ENCODE results near the gene PPP1R1A. TPM values are rescaled to one million over a fixed set of nuclear protein-coding genes. Genes with fewer than 3 reads are reported as not detected.

The PPP1R1A gene
- total RNA-seq, 1 donor from 2014 or later, result not detected

GRCh38 chr12:54558759-54559158 is 29.7 kb downstream of the PPP1R1A start:
- no peak for DNase-seq
- Histone ChIP-seq H3K9me3 (no peaks in the 10 kb centered on the region), H3K4me3 (no peak overlapping the region), H3K27me3 (peaks cover 12% of the 10 kb centered on the region), H3K27ac (no peak overlapping the region), H3K4me1 (peaks cover 13% of the 10 kb centered on the region), H3K36me3 (no peaks in the 10 kb centered on the region)
- intact Hi-C loops (cut with DNase I), result no loop called here
- no peak for TF ChIP-seq CTCF (IDR thresholded peaks at IDR 0.05)
- ATAC-seq, result no peak

GRCh38 chr12:54558311-54558710 is 30.1 kb downstream of the PPP1R1A start:
- Histone ChIP-seq H3K36me3 (no peaks in the 10 kb centered on the region), H3K4me3 (no peak overlapping the region), H3K4me1 (peaks cover 13% of the 10 kb centered on the region), H3K27me3 (peaks cover 12% of the 10 kb centered on the region), H3K9me3 (no peaks in the 10 kb centered on the region), H3K27ac (no peak overlapping the region)
- intact Hi-C loops (cut with DNase I), result no loop called here
- ATAC-seq (no peak), DNase-seq (no peak)
- no peak for TF ChIP-seq CTCF (IDR thresholded peaks at IDR 0.05)

GRCh38 chr12:54555670-54556257 is 32.7 kb downstream of the PPP1R1A start:
- no peaks in the 10 kb centered on the region for H3K36me3 ChIP-seq
- TF ChIP-seq CTCF (IDR thresholded peaks at IDR 0.05), result no peak
- no peaks in the 10 kb centered on the region for H3K9me3 ChIP-seq
- intact Hi-C loops (cut with DNase I), result no loop called here
- peaks cover 19% of the 10 kb centered on the region for H3K27me3 ChIP-seq
- ATAC-seq (no peak), DNase-seq (no peak)
- H3K27ac ChIP-seq, result no peak overlapping the region
- H3K4me3 ChIP-seq, result no peak overlapping the region
- peaks cover 9% of the 10 kb centered on the region for H3K4me1 ChIP-seq

GRCh38 chr12:54549774-54550451 is 38.5 kb downstream of the PPP1R1A start:
- peaks cover 7% of the 10 kb centered on the region for H3K4me1 ChIP-seq
- TF ChIP-seq CTCF (IDR thresholded peaks at IDR 0.05), result no peak
- no peaks in the 10 kb centered on the region for H3K36me3 ChIP-seq
- H3K9me3 ChIP-seq, result no peaks in the 10 kb centered on the region
- DNase-seq, result no peak
- H3K27ac ChIP-seq, result no peak overlapping the region
- H3K4me3 ChIP-seq, result peak overlapping the region; percentile 42
- ATAC-seq, result peak; percentile 37
- H3K27me3 ChIP-seq, result peaks cover 14% of the 10 kb centered on the region
- intact Hi-C loops (cut with DNase I), result no loop called here

GRCh38 chr12:54546511-54546910 is 41.9 kb downstream of the PPP1R1A start:
- intact Hi-C loops (cut with DNase I), result no loop called here
- Histone ChIP-seq H3K27me3 (peaks cover 1% of the 10 kb centered on the region), H3K4me1 (peaks cover 7% of the 10 kb centered on the region), H3K9me3 (no peaks in the 10 kb centered on the region), H3K4me3 (no peak overlapping the region), H3K36me3 (peaks cover 5% of the 10 kb centered on the region), H3K27ac (no peak overlapping the region)
- DNase-seq (no peak), ATAC-seq (no peak)
- no peak for TF ChIP-seq CTCF (IDR thresholded peaks at IDR 0.05)

All from upper lobe of right lung (tissue), 1 donor.